ENCODE data around the gene ZNF865. TPM values are rescaled to one million over a fixed set of nuclear protein-coding genes. Genes with fewer than 3 reads are reported as not detected.

The ZNF865 gene
- total RNA-seq, 1 donor from 2014 or later = 16.1 TPM

GRCh38 chr19:55633861-55634260 lies 28.4 kb downstream of the ZNF865 start:
- H3K4me1 Mint-ChIP-seq (ENCODE audit: low read depth) = peaks cover 43% of the 10 kb centered on the region
- peaks cover 6% of the 10 kb centered on the region for H3K36me3 Mint-ChIP-seq (ENCODE audit: low read depth)
- TF ChIP-seq CTCF (IDR thresholded peaks at IDR 0.05) = no peak
- DNase-seq (ENCODE audit: low spot score) = no peak
- no peaks in the 10 kb centered on the region for H3K9me3 Mint-ChIP-seq (ENCODE audit: low read depth)
- H3K27ac Mint-ChIP-seq (ENCODE audit: unreplicated experiment) = peak overlapping the region; percentile 100
- no peaks in the 10 kb centered on the region for H3K27me3 Mint-ChIP-seq (ENCODE audit: low read depth)
- H3K4me3 Mint-ChIP-seq (ENCODE audit: unreplicated experiment) = peak overlapping the region; percentile 95

- H3K27ac Mint-ChIP-seq (ENCODE audit: unreplicated experiment) = peak overlapping the region; percentile 100
- H3K4me3 Mint-ChIP-seq (ENCODE audit: unreplicated experiment) = peak overlapping the region; percentile 95
- DNase-seq (ENCODE audit: low spot score) = no peak
- H3K4me1 Mint-ChIP-seq (ENCODE audit: low read depth) = peaks cover 57% of the 10 kb centered on the region
- no peak for TF ChIP-seq CTCF (IDR thresholded peaks at IDR 0.05)
- no peaks in the 10 kb centered on the region for H3K9me3 Mint-ChIP-seq (ENCODE audit: low read depth)
- H3K27me3 Mint-ChIP-seq (ENCODE audit: low read depth) = no peaks in the 10 kb centered on the region
- H3K36me3 Mint-ChIP-seq (ENCODE audit: low read depth) = peaks cover 8% of the 10 kb centered on the region
Observed at GRCh38 chr19:55635334-55635717, 29.9 kb downstream of the ZNF865 start.

- Mint-ChIP-seq H3K27ac (ENCODE audit: unreplicated experiment) (peak overlapping the region; percentile 100), H3K4me1 (ENCODE audit: low read depth) (peaks cover 60% of the 10 kb centered on the region), H3K4me3 (ENCODE audit: unreplicated experiment) (peak overlapping the region; percentile 95), H3K36me3 (ENCODE audit: low read depth) (peaks cover 8% of the 10 kb centered on the region), H3K9me3 (ENCODE audit: low read depth) (no peaks in the 10 kb centered on the region), H3K27me3 (ENCODE audit: low read depth) (no peaks in the 10 kb centered on the region)
- TF ChIP-seq CTCF (IDR thresholded peaks at IDR 0.05) = no peak
- no peak for DNase-seq (ENCODE audit: low spot score)
Observed at GRCh38 chr19:55635856-55636440, 30.5 kb downstream of the ZNF865 start.

GRCh38 chr19:55636723-55637122 lies 31.3 kb downstream of the ZNF865 start:
- peak overlapping the region; percentile 100 for H3K27ac Mint-ChIP-seq (ENCODE audit: unreplicated experiment)
- H3K9me3 Mint-ChIP-seq (ENCODE audit: low read depth) = no peaks in the 10 kb centered on the region
- H3K4me1 Mint-ChIP-seq (ENCODE audit: low read depth) = peaks cover 60% of the 10 kb centered on the region
- TF ChIP-seq CTCF (IDR thresholded peaks at IDR 0.05) = no peak
- peaks cover 8% of the 10 kb centered on the region for H3K36me3 Mint-ChIP-seq (ENCODE audit: low read depth)
- peak overlapping the region; percentile 95 for H3K4me3 Mint-ChIP-seq (ENCODE audit: unreplicated experiment)
- no peaks in the 10 kb centered on the region for H3K27me3 Mint-ChIP-seq (ENCODE audit: low read depth)
- DNase-seq (ENCODE audit: low spot score) = no peak

- Mint-ChIP-seq H3K36me3 (ENCODE audit: low read depth) (peaks cover 8% of the 10 kb centered on the region), H3K27me3 (ENCODE audit: low read depth) (no peaks in the 10 kb centered on the region), H3K4me1 (ENCODE audit: low read depth) (peaks cover 60% of the 10 kb centered on the region), H3K27ac (ENCODE audit: unreplicated experiment) (peak overlapping the region; percentile 71), H3K4me3 (ENCODE audit: unreplicated experiment) (peak overlapping the region; percentile 23), H3K9me3 (ENCODE audit: low read depth) (no peaks in the 10 kb centered on the region)
- no peak for TF ChIP-seq CTCF (IDR thresholded peaks at IDR 0.05)
- no peak for DNase-seq (ENCODE audit: low spot score)
Observed at GRCh38 chr19:55637534-55637933, 32.1 kb downstream of the ZNF865 start.

All from chondrocyte (in vitro differentiated cells).